Inflammatory macrophage (primary cell): Measurements from ENCODE around the gene BMP7.

Experiments
- DNase-seq, 2 donors: peaks; one replicate each; pipeline ENCODE4 v3.0.0-alpha.2; 2020 to 2022

The BMP7 gene

DNA sequence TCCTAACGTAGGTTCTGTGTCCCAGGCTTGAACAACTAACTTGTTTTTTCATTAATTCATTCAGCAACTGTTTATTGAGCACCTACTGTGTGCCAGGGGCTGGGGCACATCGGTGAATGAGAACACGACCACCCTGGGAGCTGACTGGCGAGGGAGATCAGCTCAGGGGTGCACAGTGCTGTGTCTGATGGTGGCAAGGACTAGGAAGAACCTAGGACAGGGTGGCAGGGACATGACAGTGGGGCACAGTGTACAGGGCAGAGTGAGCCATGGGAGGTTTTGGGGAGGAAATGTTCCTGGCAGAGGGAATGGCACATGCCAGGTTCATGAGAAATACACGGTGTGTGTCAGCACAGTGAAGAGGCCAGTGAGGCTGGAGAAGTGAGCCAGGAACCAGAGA, 76.7 kb downstream of the BMP7 start:
- DNase-seq = no peak

DNA sequence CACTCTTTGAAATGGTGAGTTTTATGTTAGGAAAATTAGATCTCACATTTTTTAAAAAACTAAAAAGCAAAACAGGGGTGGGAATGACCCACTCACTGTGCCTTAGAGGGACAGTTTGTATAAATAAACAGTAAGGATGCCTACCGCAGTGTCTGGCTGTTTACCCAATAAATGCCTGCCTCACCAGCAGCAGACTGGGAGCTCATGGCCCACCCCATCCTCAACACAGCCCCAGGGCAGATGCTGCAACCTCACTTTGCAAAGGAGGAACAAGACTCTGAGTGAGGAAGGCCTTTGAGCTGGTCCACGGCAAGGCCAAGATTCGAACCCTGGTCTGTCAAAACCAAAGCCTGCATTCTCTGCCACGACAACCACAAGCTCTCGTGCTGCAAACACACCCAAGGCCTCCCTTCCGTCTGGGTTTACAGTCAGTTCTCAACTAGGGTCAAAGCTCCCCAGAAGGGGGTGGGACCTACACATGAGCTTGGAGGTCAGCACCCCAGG, 77.8 kb downstream of the BMP7 start:
- no peak for DNase-seq

DNA sequence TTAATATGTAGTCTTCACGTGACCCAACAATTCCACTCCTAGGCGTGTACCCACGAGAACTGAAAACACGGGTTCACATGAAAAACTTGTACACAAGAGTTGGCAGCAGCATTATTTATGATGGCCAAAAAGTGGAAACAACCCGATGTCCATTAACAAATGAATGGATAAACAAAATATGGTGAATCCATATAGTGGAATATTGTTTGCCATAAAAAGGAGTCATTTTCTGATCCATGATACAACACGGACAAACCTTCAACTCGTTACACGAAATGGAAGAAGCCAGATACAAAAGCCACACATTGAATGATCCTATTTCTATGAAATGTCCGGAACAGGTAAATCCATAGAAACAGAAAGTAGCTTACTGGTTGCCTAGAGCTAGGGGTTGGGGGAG, 78.4 kb downstream of the BMP7 start:
- DNase-seq = no peak

DNA sequence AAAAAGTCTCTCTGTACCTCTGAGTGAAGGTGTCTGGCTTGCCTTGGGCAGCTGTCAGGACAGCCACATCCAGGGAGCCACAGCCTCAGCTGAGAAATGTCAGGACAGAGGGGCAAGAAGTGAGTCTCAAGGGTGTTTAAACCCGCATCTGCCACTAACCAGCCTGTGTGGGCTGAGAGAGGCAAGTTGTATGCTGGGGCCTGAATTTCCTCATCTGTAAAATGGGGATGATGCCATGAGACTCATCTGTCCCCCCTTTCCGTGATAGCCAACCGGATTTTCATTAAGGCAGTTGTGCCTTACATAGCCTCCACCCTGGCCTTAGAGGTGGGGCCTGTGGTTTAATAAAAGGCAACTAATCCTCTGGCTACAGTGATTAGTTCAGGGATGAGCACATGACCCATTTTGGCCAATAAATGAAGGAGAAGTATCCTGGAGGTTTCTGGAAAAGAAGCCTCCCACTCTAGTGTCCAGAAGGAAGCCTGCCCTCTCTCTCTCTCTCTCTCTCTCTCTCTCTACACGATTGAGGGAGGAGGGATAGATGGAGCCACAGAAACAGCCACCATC, 79.3 kb downstream of the BMP7 start:
- DNase-seq = no peak

DNA sequence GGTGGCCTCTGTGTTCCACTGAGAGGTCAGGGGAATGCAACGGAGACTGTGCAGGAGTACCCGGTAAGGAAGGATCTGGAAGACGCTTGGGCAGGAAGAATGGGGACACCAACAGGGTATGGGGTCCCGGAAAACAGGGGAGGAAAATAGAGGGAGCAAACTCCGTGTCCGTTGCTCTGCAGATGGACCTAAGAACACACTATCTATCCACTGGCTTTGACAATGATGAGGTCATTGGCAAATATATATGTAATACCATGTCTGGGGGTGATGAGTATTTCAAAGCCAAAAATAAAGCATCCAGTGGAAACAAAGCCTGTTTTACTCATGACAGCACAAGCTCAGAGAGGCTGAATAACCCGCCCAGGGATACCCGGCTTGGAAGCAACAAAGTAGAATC, 80.2 kb downstream of the BMP7 start:
- DNase-seq = no peak

DNA sequence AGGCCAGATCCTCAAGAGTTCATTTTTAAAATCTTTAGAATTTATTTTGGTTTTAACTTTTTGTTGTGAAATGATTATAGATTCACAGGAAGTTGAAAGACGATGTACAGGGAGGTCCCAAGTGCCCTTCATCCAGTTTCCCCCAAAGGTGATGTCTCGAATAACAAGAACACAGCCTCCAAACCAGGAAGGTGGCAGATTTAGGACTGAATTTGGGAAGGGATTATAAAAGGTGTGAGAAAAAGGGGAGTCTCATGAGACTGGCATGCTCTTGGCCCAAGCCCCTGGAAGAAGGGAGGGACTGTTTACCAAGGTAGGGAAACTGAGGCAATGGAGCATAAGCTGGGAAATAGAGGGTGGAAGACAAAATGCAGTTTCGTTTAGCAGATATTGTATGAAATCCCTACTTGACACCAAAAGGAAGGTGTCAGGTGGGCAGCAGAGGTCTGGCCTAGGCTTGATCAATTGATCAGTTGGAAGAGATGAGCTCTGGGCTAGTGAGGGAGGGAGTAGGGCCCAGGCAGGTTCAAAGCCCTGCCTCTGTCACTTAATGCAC, 81.2 kb downstream of the BMP7 start:
- DNase-seq = no peak

- no peak for DNase-seq
These were observed 82.9 kb downstream of the BMP7 start for GRCh38 chr20:57183457-57184009.

DNA sequence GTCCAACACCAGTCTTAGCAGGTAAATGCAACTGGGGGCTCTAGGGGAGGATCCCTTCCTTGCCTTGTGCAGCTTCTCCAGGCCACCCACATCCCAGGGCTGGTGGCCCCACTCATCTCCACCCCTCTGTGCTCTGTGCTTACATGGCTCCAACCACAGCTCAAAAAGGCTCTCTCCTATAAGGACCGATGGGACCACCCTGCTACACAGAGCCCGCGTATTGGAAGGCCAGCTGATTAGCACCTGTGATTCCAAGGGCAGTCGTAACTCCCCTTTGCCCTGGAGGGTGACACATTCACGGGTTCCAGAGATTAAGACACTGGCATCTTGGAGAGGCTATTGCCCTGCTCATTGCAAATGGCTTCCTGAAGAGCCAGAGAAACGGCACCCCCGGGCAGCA, 84.8 kb downstream of the BMP7 start:
- no peak for DNase-seq

DNA sequence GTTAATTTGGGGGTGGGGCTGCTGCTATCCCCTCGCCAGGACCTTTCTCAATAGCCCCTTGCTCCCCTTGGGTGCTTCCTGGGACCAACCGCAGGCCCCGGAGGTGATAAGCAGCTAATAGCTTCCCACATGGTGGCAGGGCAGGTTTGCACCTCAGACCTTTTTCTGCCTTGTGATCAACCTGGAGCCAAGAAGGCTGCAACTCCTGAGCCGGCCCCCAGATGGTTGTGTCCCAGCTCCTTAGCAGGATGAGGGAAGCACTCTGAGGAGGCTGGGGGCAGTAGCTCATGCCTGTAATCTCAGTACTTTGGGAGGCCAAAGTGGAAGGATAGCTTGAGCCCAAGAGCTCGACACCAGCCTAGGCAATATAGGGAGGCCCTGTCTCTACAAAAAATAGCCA, 85.5 kb downstream of the BMP7 start:
- DNase-seq = no peak

DNA sequence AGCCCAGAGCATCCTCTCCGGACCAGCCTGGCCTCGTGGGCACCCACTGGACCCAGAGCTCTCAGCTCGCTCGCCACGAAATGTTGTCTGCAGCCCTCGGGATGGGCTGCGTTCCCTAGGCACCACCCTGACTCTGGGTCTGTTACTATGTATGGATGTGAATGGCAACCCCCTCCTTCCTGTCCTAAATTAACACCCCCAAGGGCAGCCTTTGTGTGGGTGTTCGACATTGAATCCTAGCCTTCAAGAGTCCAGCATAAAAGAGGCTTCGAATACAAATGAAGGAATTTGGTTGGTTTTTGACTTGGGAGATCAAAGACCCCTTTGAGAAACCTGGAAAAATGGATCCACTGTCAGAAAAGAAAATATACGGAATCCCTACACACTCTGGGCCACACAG, 86.1 kb downstream of the BMP7 start:
- DNase-seq = no peak

- DNase-seq = peak in 1 of 2 donors; percentile 6
These were observed 87.2 kb downstream of the BMP7 start for GRCh38 chr20:57179265-57179664.

- DNase-seq = no peak
These were observed 87.8 kb downstream of the BMP7 start for GRCh38 chr20:57178582-57179111.

- no peak for DNase-seq
These were observed 88.7 kb downstream of the BMP7 start for GRCh38 chr20:57177636-57178280.

- DNase-seq = no peak
These were observed 89.6 kb downstream of the BMP7 start for GRCh38 chr20:57176842-57177241.

- DNase-seq = no peak
These were observed 90.9 kb downstream of the BMP7 start for GRCh38 chr20:57175397-57176010.

GRCh38 chr20:57174737-57175136, 91.7 kb downstream of the BMP7 start:
- no peak for DNase-seq

DNA sequence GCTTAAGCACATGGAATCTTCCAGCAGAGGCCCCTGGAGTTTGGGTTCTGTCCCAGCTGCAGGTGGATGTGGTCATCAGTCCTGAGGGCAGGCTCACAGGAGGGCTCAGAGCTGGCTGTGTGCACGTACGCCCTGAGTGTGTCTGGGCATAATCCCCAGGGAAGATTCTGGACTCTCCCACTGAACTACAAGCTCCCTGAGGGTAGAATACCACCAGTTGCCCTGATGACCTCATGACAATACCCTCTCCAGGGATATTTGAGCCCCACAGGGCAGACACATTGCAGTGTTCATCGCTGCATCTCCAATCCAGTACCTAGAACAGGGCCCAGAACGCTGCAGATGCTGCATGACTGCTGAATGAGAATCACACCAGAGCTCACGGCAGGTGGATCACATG, 92.5 kb downstream of the BMP7 start:
- no peak for DNase-seq

GRCh38 chr20:57173041-57173440, 93.4 kb downstream of the BMP7 start:
- no peak for DNase-seq

GRCh38 chr20:57170343-57170742, 96.1 kb downstream of the BMP7 start:
- DNase-seq = no peak

- DNase-seq = no peak
These were observed 97.3 kb downstream of the BMP7 start for GRCh38 chr20:57169162-57169561.

DNA sequence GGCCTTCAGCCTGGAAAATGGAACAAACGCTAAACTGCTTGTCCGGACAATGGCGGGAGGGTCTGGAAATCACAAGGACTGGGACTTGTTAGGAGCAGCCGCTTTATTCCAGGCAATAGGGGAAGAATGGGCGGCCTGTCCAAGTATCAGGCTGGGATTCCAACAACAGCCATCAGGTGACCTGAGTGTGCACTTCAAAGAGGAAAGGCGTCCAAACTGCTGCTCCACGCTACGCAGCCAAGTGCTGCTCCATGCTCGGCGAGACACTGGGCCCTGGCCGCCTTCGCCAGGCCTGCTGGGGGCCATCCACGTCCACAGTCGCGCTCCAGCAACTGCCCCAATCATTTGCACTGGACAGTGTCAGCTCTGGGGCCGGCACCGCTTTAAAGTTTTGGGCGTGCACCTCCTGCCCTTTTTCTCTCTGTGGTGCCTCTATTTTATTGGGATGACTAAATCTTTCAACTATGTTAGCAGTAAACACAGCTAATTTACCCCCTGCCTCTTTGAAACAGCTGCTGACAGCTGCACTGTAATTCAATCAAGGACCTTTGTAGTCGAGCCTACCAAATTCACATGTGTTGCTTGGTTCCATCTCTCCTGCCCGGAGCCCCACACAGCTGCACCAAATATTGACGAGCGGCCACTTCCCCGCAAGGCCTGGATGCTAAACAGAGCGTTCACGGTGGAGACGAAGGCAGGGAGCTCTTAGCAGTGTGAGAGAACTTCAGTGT, 98.3 kb downstream of the BMP7 start:
- no peak for DNase-seq

GRCh38 chr20:57167292-57167655, 99.2 kb downstream of the BMP7 start:
- no peak for DNase-seq
